ENCODE data around the gene DLG2. TPM values are rescaled to one million over a fixed set of nuclear protein-coding genes. Genes with fewer than 3 reads are reported as not detected.

DLG2 gene
- total and polyA plus RNA-seq, 9 of the 15 experiments (the other 6 are each of a cell fraction or from before 2014, with no cell fraction given): 0.52 to 1.6 (median 0.95) TPM

DNA sequence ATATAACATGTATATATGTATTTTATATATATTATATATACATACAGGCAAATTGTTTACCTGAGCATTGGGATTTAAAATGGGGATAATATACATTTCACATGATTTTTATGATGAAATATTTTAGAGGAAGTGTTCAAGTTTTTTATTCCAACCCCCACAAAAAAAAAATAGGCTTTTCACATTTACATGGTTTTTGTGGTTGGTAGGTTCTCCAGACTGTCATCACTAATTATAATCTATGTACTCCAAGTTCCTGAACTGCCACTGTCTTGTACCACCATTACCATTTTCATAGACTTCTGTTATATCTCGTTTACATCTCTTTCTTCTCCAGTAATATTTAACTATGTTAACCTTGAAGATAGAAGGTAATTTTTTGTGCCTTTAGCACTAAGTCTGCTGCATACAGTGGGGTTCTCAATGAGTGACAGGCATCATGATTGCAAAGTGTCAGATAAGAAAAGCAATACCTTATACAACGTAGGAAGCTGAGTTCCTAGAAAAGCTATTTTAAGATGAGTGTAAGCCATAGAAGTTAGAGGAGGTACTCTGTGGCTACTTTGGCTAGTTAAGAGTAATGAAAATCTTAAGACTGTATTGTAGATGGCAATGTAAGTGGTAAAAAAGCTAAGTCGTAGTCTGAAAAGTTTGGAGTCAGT is 25.8 kb upstream of the DLG2 start (continued):
- TF ChIP-seq, protein P1, sequence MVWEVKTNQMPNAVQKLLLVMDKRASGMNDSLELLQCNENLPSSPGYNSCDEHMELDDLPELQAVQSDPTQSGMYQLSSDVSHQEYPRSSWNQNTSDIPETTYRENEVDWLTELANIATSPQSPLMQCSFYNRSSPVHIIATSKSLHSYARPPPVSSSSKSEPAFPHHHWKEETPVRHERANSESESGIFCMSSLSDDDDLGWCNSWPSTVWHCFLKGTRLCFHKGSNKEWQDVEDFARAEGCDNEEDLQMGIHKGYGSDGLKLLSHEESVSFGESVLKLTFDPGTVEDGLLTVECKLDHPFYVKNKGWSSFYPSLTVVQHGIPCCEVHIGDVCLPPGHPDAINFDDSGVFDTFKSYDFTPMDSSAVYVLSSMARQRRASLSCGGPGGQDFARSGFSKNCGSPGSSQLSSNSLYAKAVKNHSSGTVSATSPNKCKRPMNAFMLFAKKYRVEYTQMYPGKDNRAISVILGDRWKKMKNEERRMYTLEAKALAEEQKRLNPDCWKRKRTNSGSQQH (CRISPR knock-in tag; IDR thresholded peaks at IDR 0.05): no peak
- TF ChIP-seq ATF2 (CRISPR knock-in tag; IDR thresholded peaks at IDR 0.05) (no peak), STAT5A (IDR thresholded peaks at IDR 0.05; ENCODE audit: borderline replicate concordance, low read length) (0 out of 2 replicates have a peak, but pooled peaks have one; percentile 29), FUS (optimal IDR thresholded peaks at IDR 0.05; ENCODE audit: low read depth, low read length) (no peak), ZNF277 (CRISPR knock-in tag; IDR thresholded peaks at IDR 0.05; ENCODE audit: borderline replicate concordance) (no peak), GATA2 (CRISPR knock-in tag; IDR thresholded peaks at IDR 0.05) (0 out of 2 replicates have a peak, but pooled peaks have one; percentile 36), TGIF2 (CRISPR knock-in tag; IDR thresholded peaks at IDR 0.05) (no peak), SUPT5H (IDR thresholded peaks at IDR 0.05) (0 out of 2 replicates have a peak, but pooled peaks have one; percentile 19), MEIS2 (IDR thresholded peaks at IDR 0.05; ENCODE audit: partially characterized antibody) (peak; percentile 91), SREBF1 (IDR thresholded peaks at IDR 0.05; ENCODE audit: borderline replicate concordance, low read depth, low read length) (no peak)
- TF ChIP-seq, protein P2, sequence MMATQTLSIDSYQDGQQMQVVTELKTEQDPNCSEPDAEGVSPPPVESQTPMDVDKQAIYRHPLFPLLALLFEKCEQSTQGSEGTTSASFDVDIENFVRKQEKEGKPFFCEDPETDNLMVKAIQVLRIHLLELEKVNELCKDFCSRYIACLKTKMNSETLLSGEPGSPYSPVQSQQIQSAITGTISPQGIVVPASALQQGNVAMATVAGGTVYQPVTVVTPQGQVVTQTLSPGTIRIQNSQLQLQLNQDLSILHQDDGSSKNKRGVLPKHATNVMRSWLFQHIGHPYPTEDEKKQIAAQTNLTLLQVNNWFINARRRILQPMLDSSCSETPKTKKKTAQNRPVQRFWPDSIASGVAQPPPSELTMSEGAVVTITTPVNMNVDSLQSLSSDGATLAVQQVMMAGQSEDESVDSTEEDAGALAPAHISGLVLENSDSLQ (IDR thresholded peaks at IDR 0.05): peak; percentile 96
- TF ChIP-seq, protein P3, sequence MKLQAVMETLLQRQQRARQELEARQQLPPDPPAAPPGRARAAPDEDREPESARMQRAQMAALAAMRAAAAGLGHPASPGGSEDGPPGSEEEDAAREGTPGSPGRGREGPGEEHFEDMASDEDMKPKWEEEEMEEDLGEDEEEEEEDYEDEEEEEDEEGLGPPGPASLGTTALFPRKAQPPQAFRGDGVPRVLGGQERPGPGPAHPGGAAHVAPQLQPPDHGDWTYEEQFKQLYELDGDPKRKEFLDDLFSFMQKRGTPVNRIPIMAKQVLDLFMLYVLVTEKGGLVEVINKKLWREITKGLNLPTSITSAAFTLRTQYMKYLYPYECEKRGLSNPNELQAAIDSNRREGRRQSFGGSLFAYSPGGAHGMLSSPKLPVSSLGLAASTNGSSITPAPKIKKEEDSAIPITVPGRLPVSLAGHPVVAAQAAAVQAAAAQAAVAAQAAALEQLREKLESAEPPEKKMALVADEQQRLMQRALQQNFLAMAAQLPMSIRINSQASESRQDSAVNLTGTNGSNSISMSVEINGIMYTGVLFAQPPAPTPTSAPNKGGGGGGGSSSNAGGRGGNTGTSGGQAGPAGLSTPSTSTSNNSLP (IDR thresholded peaks at IDR 0.05; ENCODE audit: borderline replicate concordance, low read depth, low read length): 0 out of 2 replicates have a peak, but pooled peaks have one; percentile 55

Measured in K562 (cell line).